WTC11 (cell line): ENCODE measurements around the gene B4GALNT3. TPM values are rescaled to one million over a fixed set of nuclear protein-coding genes. Genes with fewer than 3 reads are reported as not detected.

ENCODE experiments used
- ATAC-seq: fragments of 200-7000 bp; cut with Tn5 transposase; 2 replicates; pipeline ENCODE4 v1.10.0; 2021; ENCODE audit warnings: mild to moderate bottlenecking, moderate library complexity
- CTCF ChIA-PET: fragments of 300-600 bp; sonication (Branson Sonifier 250); formaldehyde crosslinking; loops from one replicate; lab custom pipeline; 2021; ENCODE audit warnings: antibody characterized with exemption; lab: Charles Lee
- POLR2A ChIA-PET: fragments of 350-600 bp; sonication (Branson Sonifier 250); formaldehyde crosslinking; loops from one replicate; lab custom pipeline; 2021; ENCODE audit warnings: antibody characterized with exemption; lab: Charles Lee
- DNase-seq: peaks from one replicate; pipeline ENCODE4 v3.0.0; 2021; ENCODE audit warnings: low spot score
- H3K27ac Mint-ChIP-seq: 2 replicates; pipeline ENCODE4 v1.8.0; 2021; ENCODE audit warnings: mixed read lengths
- H3K27me3 Mint-ChIP-seq: 2 replicates; pipeline ENCODE4 v1.8.0; 2021; ENCODE audit warnings: low read depth, mild to moderate bottlenecking, moderate library complexity, mixed read lengths
- H3K36me3 Mint-ChIP-seq: 2 replicates; pipeline ENCODE4 v1.8.0; 2021; ENCODE audit warnings: mixed read lengths
- H3K4me1 Mint-ChIP-seq: 2 replicates; pipeline ENCODE4 v1.8.0; 2022; ENCODE audit warnings: mixed read lengths
- H3K4me3 Mint-ChIP-seq: 2 replicates; pipeline ENCODE4 v1.8.0; 2021; ENCODE audit warnings: mild to moderate bottlenecking, moderate library complexity, mixed read lengths
- H3K9me3 Mint-ChIP-seq: 2 replicates; pipeline ENCODE4 v1.8.0; 2021; ENCODE audit warnings: mixed read lengths
- ARID4B ChIP-seq: sonication (generic); formaldehyde crosslinking; IDR thresholded peaks from 2 replicates; pipeline ENCODE4 v1.8.0; 2023; ENCODE audit warnings: missing genetic modification reagents, mild to moderate bottlenecking, borderline replicate concordance
- ATF1 ChIP-seq: sonication (generic); formaldehyde crosslinking; IDR thresholded peaks from 2 replicates; pipeline ENCODE4 v1.8.1; 2023; ENCODE audit warnings: mild to moderate bottlenecking, moderate library complexity, missing genetic modification reagents
- CREB1 ChIP-seq: sonication (generic); formaldehyde crosslinking; IDR thresholded peaks from 2 replicates; pipeline ENCODE4 v1.8.0; 2023; ENCODE audit warnings: mild to moderate bottlenecking, missing genetic modification reagents
- FOXP1 ChIP-seq: sonication (generic); formaldehyde crosslinking; IDR thresholded peaks from 2 replicates; pipeline ENCODE4 v1.8.0; 2022; ENCODE audit warnings: missing genetic modification reagents, mild to moderate bottlenecking, moderate library complexity, borderline replicate concordance
- IRF1 ChIP-seq: sonication (generic); formaldehyde crosslinking; IDR thresholded peaks from 2 replicates; pipeline ENCODE4 v1.8.0; 2023; ENCODE audit warnings: missing genetic modification reagents
- IRF2 ChIP-seq: sonication (generic); formaldehyde crosslinking; IDR thresholded peaks from 2 replicates; pipeline ENCODE4 v1.8.0; 2022; ENCODE audit warnings: low read depth, missing genetic modification reagents, borderline replicate concordance
- KAT7 ChIP-seq: sonication (generic); formaldehyde crosslinking; IDR thresholded peaks from 2 replicates; pipeline ENCODE4 v1.8.1; 2023; ENCODE audit warnings: missing genetic modification reagents, mild to moderate bottlenecking, borderline replicate concordance
- NFYB ChIP-seq: sonication (generic); formaldehyde crosslinking; conservative IDR thresholded peaks from 2 replicates; pipeline ENCODE4 v1.8.0; 2022; ENCODE audit warnings: low read depth, missing genetic modification reagents
- NR2C2 ChIP-seq: sonication (generic); formaldehyde crosslinking; IDR thresholded peaks from 2 replicates; pipeline ENCODE4 v1.8.0; 2022; ENCODE audit warnings: mild to moderate bottlenecking, missing genetic modification reagents
- NR3C1 ChIP-seq: sonication (generic); formaldehyde crosslinking; conservative IDR thresholded peaks from 2 replicates; pipeline ENCODE4 v1.8.1; 2023; ENCODE audit warnings: low read depth, mild to moderate bottlenecking, missing genetic modification reagents
- RELA ChIP-seq: sonication (generic); formaldehyde crosslinking; IDR thresholded peaks from 2 replicates; pipeline ENCODE4 v1.8.1; 2022; ENCODE audit warnings: missing genetic modification reagents, mild to moderate bottlenecking, borderline replicate concordance
- SMAD4 ChIP-seq: sonication (generic); formaldehyde crosslinking; IDR thresholded peaks from 2 replicates; pipeline ENCODE4 v1.8.0; 2022; ENCODE audit warnings: mild to moderate bottlenecking, missing genetic modification reagents
- SP1 ChIP-seq: sonication (generic); formaldehyde crosslinking; conservative IDR thresholded peaks from 2 replicates; pipeline ENCODE4 v1.8.1; 2022; ENCODE audit warnings: missing genetic modification reagents
- ZNF219 ChIP-seq: sonication (generic); formaldehyde crosslinking; IDR thresholded peaks from 2 replicates; pipeline ENCODE4 v1.8.0; 2023; ENCODE audit warnings: missing genetic modification reagents, mild to moderate bottlenecking, borderline replicate concordance
- ZNF423 ChIP-seq: fragments of 250-450 bp; sonication (Bioruptor Pico); IDR thresholded peaks from 2 replicates; pipeline ENCODE4 v2.1.2; 2022; ENCODE audit warnings: mild to moderate bottlenecking, moderate library complexity
- total RNA-seq: library from RNA; stranded (reverse); gene quantifications from 3 replicates; pipeline ENCODE4 v1.2.3, GENCODE V29; 2021
- TF ChIP-seq, protein P1 (sequence below): sonication (generic); formaldehyde crosslinking; IDR thresholded peaks from 2 replicates; pipeline ENCODE4 v1.8.1; 2022; ENCODE audit warnings: missing genetic modification reagents, borderline replicate concordance
- TF ChIP-seq, protein P2 (sequence below): sonication (generic); formaldehyde crosslinking; IDR thresholded peaks from 2 replicates; pipeline ENCODE4 v1.8.0; 2022; ENCODE audit warnings: mild to moderate bottlenecking, missing genetic modification reagents
- TF ChIP-seq, protein P3 (sequence below): sonication (generic); formaldehyde crosslinking; IDR thresholded peaks from 2 replicates; pipeline ENCODE4 v1.8.1; 2022; ENCODE audit warnings: mild to moderate bottlenecking, missing genetic modification reagents, moderate library complexity, borderline replicate concordance
- TF ChIP-seq, protein P4 (sequence below): fragments of 250-450 bp; sonication (Bioruptor Pico); IDR thresholded peaks from 2 replicates; pipeline ENCODE4 v1.8.0; 2021; ENCODE audit warnings: mild to moderate bottlenecking
- TF ChIP-seq, protein P5 (sequence below): sonication (generic); formaldehyde crosslinking; IDR thresholded peaks from 2 replicates; pipeline ENCODE4 v1.8.1; 2022; ENCODE audit warnings: low read depth, mild to moderate bottlenecking, moderate library complexity, missing genetic modification reagents, borderline replicate concordance

Gene B4GALNT3
- total RNA-seq, 1 experiment from 2014 or later = 19.0 TPM

DNA sequence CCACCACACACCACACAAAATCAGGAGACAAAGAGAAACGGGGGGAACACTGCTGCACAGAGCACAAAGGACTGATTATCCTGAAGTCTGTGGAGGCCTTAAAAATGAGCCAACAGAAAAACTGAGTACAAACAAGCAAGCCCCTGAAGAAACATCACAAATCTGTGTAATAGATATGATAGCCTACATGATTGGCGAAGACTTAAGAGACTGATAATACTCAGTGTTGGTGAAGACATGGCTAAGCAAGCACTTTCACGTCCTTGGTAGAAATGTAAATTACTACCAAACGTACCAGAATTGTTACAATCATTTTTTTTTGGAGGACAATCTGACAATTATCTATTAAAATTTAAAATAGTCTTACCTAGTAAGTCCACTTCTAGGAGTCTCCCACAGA lies 128.9 kb downstream of the B4GALNT3 start (continued):
- TF ChIP-seq ARID4B (CRISPR knock-in tag) (no peak), KAT7 (CRISPR knock-in tag) (no peak), SP1 (CRISPR knock-in tag) (no peak), NR2C2 (no peak), NR3C1 (CRISPR knock-in tag) (no peak), NFYB (no peak), CREB1 (no peak), IRF1 (CRISPR knock-in tag) (no peak), ZNF423 (CRISPR knock-in tag) (no peak), ZNF219 (CRISPR knock-in tag) (no peak)
- TF ChIP-seq, protein P1, sequence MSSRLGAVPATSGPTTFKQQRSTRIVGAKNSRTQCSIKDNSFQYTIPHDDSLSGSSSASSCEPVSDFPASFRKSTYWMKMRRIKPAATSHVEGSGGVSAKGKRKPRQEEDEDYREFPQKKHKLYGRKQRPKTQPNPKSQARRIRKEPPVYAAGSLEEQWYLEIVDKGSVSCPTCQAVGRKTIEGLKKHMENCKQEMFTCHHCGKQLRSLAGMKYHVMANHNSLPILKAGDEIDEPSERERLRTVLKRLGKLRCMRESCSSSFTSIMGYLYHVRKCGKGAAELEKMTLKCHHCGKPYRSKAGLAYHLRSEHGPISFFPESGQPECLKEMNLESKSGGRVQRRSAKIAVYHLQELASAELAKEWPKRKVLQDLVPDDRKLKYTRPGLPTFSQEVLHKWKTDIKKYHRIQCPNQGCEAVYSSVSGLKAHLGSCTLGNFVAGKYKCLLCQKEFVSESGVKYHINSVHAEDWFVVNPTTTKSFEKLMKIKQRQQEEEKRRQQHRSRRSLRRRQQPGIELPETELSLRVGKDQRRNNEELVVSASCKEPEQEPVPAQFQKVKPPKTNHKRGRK (CRISPR knock-in tag) = no peak
- TF ChIP-seq, protein P2, sequence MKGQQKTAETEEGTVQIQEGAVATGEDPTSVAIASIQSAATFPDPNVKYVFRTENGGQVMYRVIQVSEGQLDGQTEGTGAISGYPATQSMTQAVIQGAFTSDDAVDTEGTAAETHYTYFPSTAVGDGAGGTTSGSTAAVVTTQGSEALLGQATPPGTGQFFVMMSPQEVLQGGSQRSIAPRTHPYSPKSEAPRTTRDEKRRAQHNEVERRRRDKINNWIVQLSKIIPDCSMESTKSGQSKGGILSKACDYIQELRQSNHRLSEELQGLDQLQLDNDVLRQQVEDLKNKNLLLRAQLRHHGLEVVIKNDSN = no peak
- TF ChIP-seq, protein P3, sequence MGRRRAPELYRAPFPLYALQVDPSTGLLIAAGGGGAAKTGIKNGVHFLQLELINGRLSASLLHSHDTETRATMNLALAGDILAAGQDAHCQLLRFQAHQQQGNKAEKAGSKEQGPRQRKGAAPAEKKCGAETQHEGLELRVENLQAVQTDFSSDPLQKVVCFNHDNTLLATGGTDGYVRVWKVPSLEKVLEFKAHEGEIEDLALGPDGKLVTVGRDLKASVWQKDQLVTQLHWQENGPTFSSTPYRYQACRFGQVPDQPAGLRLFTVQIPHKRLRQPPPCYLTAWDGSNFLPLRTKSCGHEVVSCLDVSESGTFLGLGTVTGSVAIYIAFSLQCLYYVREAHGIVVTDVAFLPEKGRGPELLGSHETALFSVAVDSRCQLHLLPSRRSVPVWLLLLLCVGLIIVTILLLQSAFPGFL (CRISPR knock-in tag) = no peak
- TF ChIP-seq, protein P4, sequence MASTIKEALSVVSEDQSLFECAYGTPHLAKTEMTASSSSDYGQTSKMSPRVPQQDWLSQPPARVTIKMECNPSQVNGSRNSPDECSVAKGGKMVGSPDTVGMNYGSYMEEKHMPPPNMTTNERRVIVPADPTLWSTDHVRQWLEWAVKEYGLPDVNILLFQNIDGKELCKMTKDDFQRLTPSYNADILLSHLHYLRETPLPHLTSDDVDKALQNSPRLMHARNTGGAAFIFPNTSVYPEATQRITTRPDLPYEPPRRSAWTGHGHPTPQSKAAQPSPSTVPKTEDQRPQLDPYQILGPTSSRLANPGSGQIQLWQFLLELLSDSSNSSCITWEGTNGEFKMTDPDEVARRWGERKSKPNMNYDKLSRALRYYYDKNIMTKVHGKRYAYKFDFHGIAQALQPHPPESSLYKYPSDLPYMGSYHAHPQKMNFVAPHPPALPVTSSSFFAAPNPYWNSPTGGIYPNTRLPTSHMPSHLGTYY = no peak
- TF ChIP-seq, all 79 proteins: peak for 0

DNA sequence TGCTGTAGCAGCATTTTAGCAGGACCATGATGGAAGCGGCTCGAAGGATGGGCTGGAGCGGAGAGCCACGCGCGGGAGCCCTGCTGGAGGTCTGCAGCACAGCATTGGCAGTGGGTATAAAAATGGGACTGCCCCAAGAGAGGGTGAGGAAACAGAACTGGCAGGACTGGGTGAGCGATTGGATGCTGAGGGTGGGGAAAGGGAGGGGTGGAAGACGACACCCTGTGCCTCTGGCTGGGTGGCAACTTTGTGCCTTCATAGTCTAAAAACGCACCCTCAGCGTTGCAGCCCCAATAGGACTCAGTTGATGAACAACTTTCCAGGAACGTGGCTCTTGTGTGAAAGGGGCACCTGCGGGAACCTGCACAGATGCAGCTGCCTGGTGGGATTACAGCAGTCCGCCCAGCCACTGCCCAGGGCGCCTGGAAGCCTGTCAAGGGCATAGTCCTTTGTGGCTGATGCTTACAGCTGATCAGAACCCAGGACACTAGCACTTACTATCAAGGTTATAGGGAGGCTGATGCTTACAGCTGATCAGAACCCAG lies 130.5 kb downstream of the B4GALNT3 start:
- CTCF ChIA-PET = no interaction called here
- ATAC-seq (no peak), DNase-seq (no peak)
- Mint-ChIP-seq H3K27ac (no peak overlapping the region), H3K9me3 (peaks cover 13% of the 10 kb centered on the region), H3K36me3 (no peaks in the 10 kb centered on the region), H3K4me3 (no peak overlapping the region), H3K27me3 (no peaks in the 10 kb centered on the region), H3K4me1 (no peaks in the 10 kb centered on the region)
- no peak for TF ChIP-seq SMAD4
- TF ChIP-seq RELA (CRISPR knock-in tag) = no peak
- TF ChIP-seq, protein P5, sequence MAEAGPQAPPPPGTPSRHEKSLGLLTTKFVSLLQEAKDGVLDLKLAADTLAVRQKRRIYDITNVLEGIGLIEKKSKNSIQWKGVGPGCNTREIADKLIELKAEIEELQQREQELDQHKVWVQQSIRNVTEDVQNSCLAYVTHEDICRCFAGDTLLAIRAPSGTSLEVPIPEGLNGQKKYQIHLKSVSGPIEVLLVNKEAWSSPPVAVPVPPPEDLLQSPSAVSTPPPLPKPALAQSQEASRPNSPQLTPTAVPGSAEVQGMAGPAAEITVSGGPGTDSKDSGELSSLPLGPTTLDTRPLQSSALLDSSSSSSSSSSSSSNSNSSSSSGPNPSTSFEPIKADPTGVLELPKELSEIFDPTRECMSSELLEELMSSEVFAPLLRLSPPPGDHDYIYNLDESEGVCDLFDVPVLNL (CRISPR knock-in tag) = no peak
- TF ChIP-seq IRF2 (CRISPR knock-in tag) = no peak
- no peak for TF ChIP-seq ATF1
- no peak for TF ChIP-seq FOXP1
- POLR2A ChIA-PET = no interaction called here
